ENCODE results near the gene PRKG1. TPM values are rescaled to one million over a fixed set of nuclear protein-coding genes. Genes with fewer than 3 reads are reported as not detected.

Gene PRKG1
- total RNA-seq, 1 experiment from 2014 or later = not detected

- DNase-seq (ENCODE audit: low read depth) = no peak
- in situ Hi-C loops (cut with HindIII; ENCODE audit: low pct_unique_long_range_greater_than_20kb, low sequenced_read_pairs) = no loop called here
Measured at GRCh38 chr10:52268790-52269189, 1194.5 kb downstream of the PRKG1 start.

DNA sequence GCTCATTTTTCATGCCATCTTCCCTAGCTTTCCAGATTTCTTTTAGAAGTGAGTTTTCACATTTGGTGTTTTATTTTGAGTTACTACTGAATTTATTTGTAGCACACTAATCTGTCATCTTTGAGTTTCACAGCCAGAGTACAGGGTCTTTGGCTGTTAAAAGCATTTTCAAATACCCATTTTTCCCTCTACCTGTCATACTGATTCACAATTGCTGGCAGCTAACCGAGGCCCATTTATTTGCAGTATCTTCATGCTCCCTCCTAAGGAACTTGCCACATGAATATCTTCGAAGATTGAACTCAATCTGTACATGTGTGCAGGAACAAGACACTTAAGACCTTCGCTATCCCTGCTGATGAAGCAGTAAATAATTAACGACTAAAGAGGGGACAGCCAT lies 1194.9 kb downstream of the PRKG1 start:
- DNase-seq (ENCODE audit: low read depth) = no peak
- in situ Hi-C loops (cut with HindIII; ENCODE audit: low pct_unique_long_range_greater_than_20kb, low sequenced_read_pairs) = no loop called here

DNA sequence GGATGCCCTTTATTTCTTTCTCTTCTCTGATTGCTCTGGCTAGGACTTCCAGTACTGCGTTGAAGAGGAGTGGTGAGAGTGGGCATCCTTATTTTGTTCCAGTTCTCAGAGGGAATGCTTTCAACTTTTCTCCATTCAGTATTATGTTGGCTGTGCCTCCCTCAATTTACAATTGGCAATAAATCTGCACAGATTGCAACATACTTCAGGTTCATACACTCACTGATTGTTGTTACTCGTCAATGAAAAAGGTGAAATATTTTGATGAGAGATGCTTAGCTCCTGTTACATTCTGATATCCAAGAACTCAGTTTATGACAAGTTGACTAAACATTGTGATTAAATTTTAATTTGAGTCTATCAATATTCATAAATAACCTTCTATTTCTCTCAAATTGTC lies 1201.9 kb downstream of the PRKG1 start:
- in situ Hi-C loops (cut with HindIII; ENCODE audit: low pct_unique_long_range_greater_than_20kb, low sequenced_read_pairs) = no loop called here

DNA sequence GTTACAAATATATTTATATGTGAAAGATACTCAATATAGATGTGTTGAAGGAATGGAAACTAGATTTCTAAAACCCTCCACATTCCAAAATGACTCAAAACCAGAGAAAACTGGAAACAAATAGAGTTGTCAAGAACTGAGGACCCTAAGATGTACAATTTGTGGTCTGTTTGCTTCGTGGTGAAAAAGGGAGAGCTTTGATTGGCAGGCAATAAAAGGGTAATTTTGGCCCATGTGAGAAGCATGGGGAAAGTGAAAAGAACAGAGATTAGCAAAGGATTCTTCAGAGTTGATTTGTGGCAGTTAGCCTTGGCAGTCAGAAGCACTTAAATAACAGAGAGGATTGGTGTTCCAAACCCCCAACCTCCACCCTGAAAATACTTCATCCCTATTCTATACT lies 1202.7 kb downstream of the PRKG1 start:
- no peak for DNase-seq (ENCODE audit: low read depth)
- in situ Hi-C loops (cut with HindIII; ENCODE audit: low pct_unique_long_range_greater_than_20kb, low sequenced_read_pairs) = no loop called here

More for the DNA sequence above, 1201.9 kb downstream of the PRKG1 start:
- DNase-seq (ENCODE audit: low read depth) = no peak

GRCh38 chr10:52279546-52279945 lies 1205.3 kb downstream of the PRKG1 start:
- DNase-seq (ENCODE audit: low read depth) = no peak
- in situ Hi-C loops (cut with HindIII; ENCODE audit: low pct_unique_long_range_greater_than_20kb, low sequenced_read_pairs) = no loop called here

- no peak for DNase-seq (ENCODE audit: low read depth)
- in situ Hi-C loops (cut with HindIII; ENCODE audit: low pct_unique_long_range_greater_than_20kb, low sequenced_read_pairs) = no loop called here
Measured at GRCh38 chr10:52280051-52280450, 1205.8 kb downstream of the PRKG1 start.

GRCh38 chr10:52283174-52283573 lies 1208.9 kb downstream of the PRKG1 start:
- no peak for DNase-seq (ENCODE audit: low read depth)
- in situ Hi-C loops (cut with HindIII; ENCODE audit: low pct_unique_long_range_greater_than_20kb, low sequenced_read_pairs) = no loop called here

GRCh38 chr10:52284416-52285013 lies 1210.2 kb downstream of the PRKG1 start:
- in situ Hi-C loops (cut with HindIII; ENCODE audit: low pct_unique_long_range_greater_than_20kb, low sequenced_read_pairs) = no loop called here
- DNase-seq (ENCODE audit: low read depth) = no peak

DNA sequence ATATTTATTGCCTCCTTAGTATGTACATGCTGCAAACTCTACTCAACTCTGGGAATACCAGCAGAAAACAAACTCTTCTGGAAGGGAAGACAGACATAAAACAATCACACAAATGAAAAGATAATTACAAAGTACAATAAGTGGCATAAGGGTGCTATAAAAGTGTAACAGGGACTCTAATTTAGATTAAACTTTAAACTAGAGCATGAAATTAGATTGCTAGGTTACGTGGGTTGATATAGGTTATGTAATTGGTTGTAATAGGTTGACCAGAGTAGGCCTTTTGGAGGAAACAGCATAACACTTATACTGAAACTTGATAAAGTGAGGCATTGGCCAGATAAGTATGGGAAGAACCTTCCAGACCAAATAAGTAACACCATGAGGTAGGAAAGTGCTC lies 1213.6 kb downstream of the PRKG1 start:
- no peak for DNase-seq (ENCODE audit: low read depth)
- in situ Hi-C loops (cut with HindIII; ENCODE audit: low pct_unique_long_range_greater_than_20kb, low sequenced_read_pairs) = no loop called here

DNA sequence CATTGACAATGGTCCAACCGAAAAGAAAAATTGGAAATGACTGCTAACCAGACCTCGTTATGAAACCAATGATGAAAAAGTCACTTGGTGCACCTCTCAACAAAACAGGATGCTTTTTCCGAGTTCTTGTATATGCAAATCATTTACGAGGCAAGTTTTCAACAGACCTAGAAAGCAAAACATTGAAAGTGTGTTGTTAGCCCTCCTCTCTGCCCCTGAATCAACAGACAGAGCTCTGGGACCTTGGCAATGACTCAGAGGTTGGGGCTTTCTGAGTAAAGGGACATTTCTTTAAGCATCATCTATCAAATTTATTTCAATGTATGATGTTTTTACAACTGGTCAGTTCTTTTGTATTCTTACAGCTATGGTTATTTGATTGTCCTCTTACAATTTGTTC lies 1223.5 kb downstream of the PRKG1 start:
- in situ Hi-C loops (cut with HindIII; ENCODE audit: low pct_unique_long_range_greater_than_20kb, low sequenced_read_pairs) = no loop called here
- DNase-seq (ENCODE audit: low read depth) = no peak

GRCh38 chr10:52300599-52301277 lies 1226.5 kb downstream of the PRKG1 start:
- in situ Hi-C loops (cut with HindIII; ENCODE audit: low pct_unique_long_range_greater_than_20kb, low sequenced_read_pairs) = loop anchor here (25.0 kb wide), 1 partner anchor 187 kb away; no protein-coding TSS in a partner anchor
- no peak for DNase-seq (ENCODE audit: low read depth)

GRCh38 chr10:52308251-52309031 lies 1234.2 kb downstream of the PRKG1 start:
- in situ Hi-C loops (cut with HindIII; ENCODE audit: low pct_unique_long_range_greater_than_20kb, low sequenced_read_pairs) = loop anchor here (25.0 kb wide), 1 partner anchor 179 kb away; no protein-coding TSS in a partner anchor
- peak; percentile 37 for DNase-seq (ENCODE audit: low read depth)

DNA sequence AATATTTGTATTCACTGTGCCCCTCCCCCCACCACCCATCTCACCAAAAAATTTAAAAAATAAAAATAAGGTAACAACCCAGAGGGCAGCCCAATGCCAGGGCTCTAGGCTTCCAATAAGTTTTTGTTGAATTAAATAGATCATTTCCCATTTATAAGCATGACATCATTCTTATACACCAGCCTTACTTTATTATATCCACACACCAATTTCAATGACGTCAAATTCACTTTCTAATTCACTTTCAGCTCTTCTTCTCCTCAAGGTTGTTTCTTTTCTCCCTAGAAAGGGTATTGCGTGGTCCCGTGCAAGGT lies 1238.6 kb downstream of the PRKG1 start:
- in situ Hi-C loops (cut with HindIII; ENCODE audit: low pct_unique_long_range_greater_than_20kb, low sequenced_read_pairs) = loop anchor here (25.0 kb wide), 1 partner anchor 174 kb away; no protein-coding TSS in a partner anchor
- DNase-seq (ENCODE audit: low read depth) = no peak

GRCh38 chr10:52313256-52313932 lies 1239.1 kb downstream of the PRKG1 start:
- DNase-seq (ENCODE audit: low read depth) = no peak
- in situ Hi-C loops (cut with HindIII; ENCODE audit: low pct_unique_long_range_greater_than_20kb, low sequenced_read_pairs) = loop anchor here (25.0 kb wide), 1 partner anchor 174 kb away; no protein-coding TSS in a partner anchor

DNA sequence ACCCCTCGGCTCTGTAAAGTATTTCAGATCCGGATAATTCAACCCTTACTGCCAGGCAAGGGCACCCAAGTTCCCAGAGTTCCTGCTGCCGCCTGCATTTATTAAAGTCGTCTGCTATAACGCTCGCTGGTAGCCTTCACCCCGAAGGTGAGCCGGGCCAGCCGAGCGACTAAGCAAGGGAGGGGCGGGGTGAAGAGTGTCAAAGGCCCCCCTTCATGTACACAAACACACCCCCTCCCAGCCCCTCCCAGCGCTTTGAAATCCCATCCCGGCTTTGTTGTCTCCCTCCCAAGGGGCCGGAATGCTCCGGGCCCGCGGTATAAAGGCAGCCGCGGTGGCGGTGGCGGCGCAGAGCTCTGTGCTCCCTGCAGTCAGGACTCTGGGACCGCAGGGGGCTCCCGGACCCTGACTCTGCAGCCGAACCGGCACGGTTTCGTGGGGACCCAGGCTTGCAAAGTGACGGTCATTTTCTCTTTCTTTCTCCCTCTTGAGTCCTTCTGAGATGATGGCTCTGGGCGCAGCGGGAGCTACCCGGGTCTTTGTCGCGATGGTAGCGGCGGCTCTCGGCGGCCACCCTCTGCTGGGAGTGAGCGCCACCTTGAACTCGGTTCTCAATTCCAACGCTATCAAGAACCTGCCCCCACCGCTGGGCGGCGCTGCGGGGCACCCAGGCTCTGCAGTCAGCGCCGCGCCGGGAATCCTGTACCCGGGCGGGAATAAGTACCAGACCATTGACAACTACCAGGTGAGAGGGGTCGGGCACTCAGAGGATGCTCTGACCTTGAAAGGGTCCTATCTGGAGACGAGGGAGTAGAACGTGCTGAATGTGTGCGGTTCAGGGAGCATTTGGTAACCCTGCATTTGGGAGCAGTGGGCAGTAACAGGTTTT lies 1239.9 kb downstream of the PRKG1 start, which contains the start of gene DKK1:
Gene DKK1, plus strand, starts transcription at position 349 of the 889 bp plus-strand sequence. Its CDS starts 154 bp downstream, at position 503.
- in situ Hi-C loops (cut with HindIII; ENCODE audit: low pct_unique_long_range_greater_than_20kb, low sequenced_read_pairs) = loop anchor here (25.0 kb wide), 1 partner anchor 173 kb away; no protein-coding TSS in a partner anchor

GRCh38 chr10:52314822-52315552 lies 1240.7 kb downstream of the PRKG1 start:
- DNase-seq (ENCODE audit: low read depth) = no peak
- in situ Hi-C loops (cut with HindIII; ENCODE audit: low pct_unique_long_range_greater_than_20kb, low sequenced_read_pairs) = loop anchor here (25.0 kb wide), 1 partner anchor 172 kb away; no protein-coding TSS in a partner anchor

More for the DNA sequence above, 1239.9 kb downstream of the PRKG1 start, which contains the start of gene DKK1:
- peak; percentile 76 for DNase-seq (ENCODE audit: low read depth)

DNA sequence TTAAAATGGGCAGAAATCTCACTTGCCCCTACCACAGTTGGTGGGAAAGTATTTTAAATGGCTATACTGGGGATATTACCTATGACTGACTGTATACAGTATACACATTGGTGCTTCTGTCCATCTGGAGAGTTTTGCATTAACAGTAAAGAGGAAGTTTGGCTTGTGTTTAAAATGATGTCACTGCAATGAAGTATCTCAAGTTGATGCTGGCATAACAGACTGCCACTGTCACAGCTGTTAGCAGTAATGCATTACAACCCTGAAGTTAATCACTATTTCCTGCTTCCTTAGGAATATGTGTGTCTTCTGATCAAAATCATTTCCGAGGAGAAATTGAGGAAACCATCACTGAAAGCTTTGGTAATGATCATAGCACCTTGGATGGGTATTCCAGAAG lies 1241.7 kb downstream of the PRKG1 start:
- DNase-seq (ENCODE audit: low read depth) = no peak

More for the DNA sequence above, 1241.7 kb downstream of the PRKG1 start:
- in situ Hi-C loops (cut with HindIII; ENCODE audit: low pct_unique_long_range_greater_than_20kb, low sequenced_read_pairs) = loop anchor here (25.0 kb wide), 1 partner anchor 171 kb away; no protein-coding TSS in a partner anchor
